ENCODE data around the gene DLGAP1.

DLGAP1 gene

GRCh38 chr18:3529077-3529476, 926.0 kb downstream of the DLGAP1 start:
- Histone ChIP-seq H3K9ac (ENCODE audit: low read depth, low read length, poor library complexity) (no peak overlapping the region), H3K36me3 (replicated peaks in 1 of 2; ENCODE audit: control insufficient read depth in 2 of 2, insufficient read depth in 2 of 2, low read length in 2 of 2) (no peaks in the 10 kb centered on the region), H2BK5ac (ENCODE audit: low read length) (no peak overlapping the region), H3K4me3 (ENCODE audit: low read length in 2 of 2) (no peak overlapping the region), H2BK120ac (ENCODE audit: low read depth, low read length) (no peak overlapping the region), H3K9me3 (replicated peaks in 1 of 2; ENCODE audit: control insufficient read depth in 2 of 2, insufficient read depth in 1 of 2, low read depth in 1 of 2, low read length in 2 of 2) (peaks cover 0 to 4% of the 10 kb centered on the region in 2 donors), H3K4me1 (ENCODE audit: control insufficient read depth in 2 of 2, insufficient read depth in 1 of 2, low read depth in 1 of 2, low read length in 2 of 2) (peaks cover 15 to 19% of the 10 kb centered on the region in 2 donors), H2BK12ac (ENCODE audit: low read length) (no peak overlapping the region), H3K14ac (ENCODE audit: low read length) (no peak overlapping the region), H3K4ac (ENCODE audit: low read length) (no peak overlapping the region), H3K27ac (replicated peaks; ENCODE audit: low read length) (no peak overlapping the region), H3K27me3 (ENCODE audit: control insufficient read depth in 3 of 3, insufficient read depth in 3 of 3, low read depth in 1 of 3, low read length in 3 of 3) (no peaks in the 10 kb centered on the region), H4K8ac (ENCODE audit: low read depth, low read length) (no peak overlapping the region), H4K91ac (ENCODE audit: low read depth, low read length, poor library complexity) (no peak overlapping the region), H3K79me1 (ENCODE audit: low read depth, low read length) (peaks cover 1% of the 10 kb centered on the region), H2BK15ac (ENCODE audit: low read length) (no peak overlapping the region), H2AK5ac (ENCODE audit: low read depth, low read length) (no peak overlapping the region), H3K23ac (ENCODE audit: low read depth, low read length, poor library complexity) (no peak overlapping the region), H2AFZ (ENCODE audit: low read length) (no peak overlapping the region), H3K18ac (ENCODE audit: low read length) (no peak overlapping the region), H3K4me2 (ENCODE audit: insufficient read depth, low read length, poor library complexity, severe bottlenecking) (no peak overlapping the region)
- no peak for DNase-seq (ENCODE audit: low spot score)
- whole genome bisulfite sequencing, 2 donors (ENCODE audit: extremely low coverage in 2 of 2, insufficient read length in 2 of 2, insufficient replicate concordance in 1 of 2), result no CpG with 5 or more reads among the region's 3 CpGs

GRCh38 chr18:3528231-3528630, 926.9 kb downstream of the DLGAP1 start:
- Histone ChIP-seq H3K9ac (ENCODE audit: low read depth, low read length, poor library complexity) (no peak overlapping the region), H2BK12ac (ENCODE audit: low read length) (no peak overlapping the region), H3K4ac (ENCODE audit: low read length) (no peak overlapping the region), H3K23ac (ENCODE audit: low read depth, low read length, poor library complexity) (no peak overlapping the region), H3K4me2 (ENCODE audit: insufficient read depth, low read length, poor library complexity, severe bottlenecking) (no peak overlapping the region), H2BK15ac (ENCODE audit: low read length) (no peak overlapping the region), H4K8ac (ENCODE audit: low read depth, low read length) (no peak overlapping the region), H2BK5ac (ENCODE audit: low read length) (no peak overlapping the region), H2BK120ac (ENCODE audit: low read depth, low read length) (no peak overlapping the region), H3K27me3 (ENCODE audit: control insufficient read depth in 3 of 3, insufficient read depth in 3 of 3, low read depth in 1 of 3, low read length in 3 of 3) (no peaks in the 10 kb centered on the region), H3K18ac (ENCODE audit: low read length) (no peak overlapping the region), H2AK5ac (ENCODE audit: low read depth, low read length) (no peak overlapping the region), H3K79me1 (ENCODE audit: low read depth, low read length) (peaks cover 1% of the 10 kb centered on the region), H3K4me1 (ENCODE audit: control insufficient read depth in 2 of 2, insufficient read depth in 1 of 2, low read depth in 1 of 2, low read length in 2 of 2) (peaks cover 15 to 19% of the 10 kb centered on the region in 2 donors), H3K27ac (replicated peaks; ENCODE audit: low read length) (no peak overlapping the region), H2AFZ (ENCODE audit: low read length) (no peak overlapping the region), H4K91ac (ENCODE audit: low read depth, low read length, poor library complexity) (no peak overlapping the region), H3K14ac (ENCODE audit: low read length) (no peak overlapping the region), H3K36me3 (replicated peaks in 1 of 2; ENCODE audit: control insufficient read depth in 2 of 2, insufficient read depth in 2 of 2, low read length in 2 of 2) (no peaks in the 10 kb centered on the region), H3K4me3 (ENCODE audit: low read length in 2 of 2) (no peak overlapping the region), H3K9me3 (replicated peaks in 1 of 2; ENCODE audit: control insufficient read depth in 2 of 2, insufficient read depth in 1 of 2, low read depth in 1 of 2, low read length in 2 of 2) (peaks cover 0 to 7% of the 10 kb centered on the region in 2 donors)
- DNase-seq (ENCODE audit: low spot score), result no peak
- WGBS, 2 donors (ENCODE audit: extremely low coverage in 2 of 2, insufficient read length in 2 of 2, insufficient replicate concordance in 1 of 2), result no CpG with 5 or more reads among the region's 4 CpGs

GRCh38 chr18:3526421-3527354, 928.4 kb downstream of the DLGAP1 start:
- H3K23ac ChIP-seq (ENCODE audit: low read depth, low read length, poor library complexity), result no peak overlapping the region
- no peak overlapping the region for H2BK12ac ChIP-seq (ENCODE audit: low read length)
- no peak overlapping the region for H2AK5ac ChIP-seq (ENCODE audit: low read depth, low read length)
- H3K27me3 ChIP-seq (ENCODE audit: control insufficient read depth in 3 of 3, insufficient read depth in 3 of 3, low read depth in 1 of 3, low read length in 3 of 3), result no peaks in the 10 kb centered on the region
- H4K8ac ChIP-seq (ENCODE audit: low read depth, low read length), result no peak overlapping the region
- no peak overlapping the region for H2BK5ac ChIP-seq (ENCODE audit: low read length)
- H3K79me1 ChIP-seq (ENCODE audit: low read depth, low read length), result peaks cover 1% of the 10 kb centered on the region
- WGBS, 2 donors (ENCODE audit: extremely low coverage in 2 of 2, insufficient read length in 2 of 2, insufficient replicate concordance in 1 of 2), result no CpG with 5 or more reads among the region's 13 CpGs
- no peak overlapping the region for H3K4me3 ChIP-seq (ENCODE audit: low read length in 2 of 2)
- peak; percentile 44 for DNase-seq (ENCODE audit: low spot score)
- no peak overlapping the region for H3K4me2 ChIP-seq (ENCODE audit: insufficient read depth, low read length, poor library complexity, severe bottlenecking)
- no peak overlapping the region for H3K14ac ChIP-seq (ENCODE audit: low read length)
- peaks cover 15 to 19% of the 10 kb centered on the region in 2 donors for H3K4me1 ChIP-seq (ENCODE audit: control insufficient read depth in 2 of 2, insufficient read depth in 1 of 2, low read depth in 1 of 2, low read length in 2 of 2)
- H3K18ac ChIP-seq (ENCODE audit: low read length), result peak overlapping the region; percentile 21
- H3K27ac ChIP-seq (replicated peaks; ENCODE audit: low read length), result peak overlapping the region; percentile 16
- peak overlapping the region; percentile 52 for H2AFZ ChIP-seq (ENCODE audit: low read length)
- H3K36me3 ChIP-seq (replicated peaks in 1 of 2; ENCODE audit: control insufficient read depth in 2 of 2, insufficient read depth in 2 of 2, low read length in 2 of 2), result no peaks in the 10 kb centered on the region
- no peak overlapping the region for H2BK15ac ChIP-seq (ENCODE audit: low read length)
- peak overlapping the region; percentile 81 for H3K9ac ChIP-seq (ENCODE audit: low read depth, low read length, poor library complexity)
- H3K9me3 ChIP-seq (replicated peaks in 1 of 2; ENCODE audit: control insufficient read depth in 2 of 2, insufficient read depth in 1 of 2, low read depth in 1 of 2, low read length in 2 of 2), result peaks cover 0 to 7% of the 10 kb centered on the region in 2 donors
- no peak overlapping the region for H2BK120ac ChIP-seq (ENCODE audit: low read depth, low read length)
- no peak overlapping the region for H3K4ac ChIP-seq (ENCODE audit: low read length)
- H4K91ac ChIP-seq (ENCODE audit: low read depth, low read length, poor library complexity), result no peak overlapping the region

GRCh38 chr18:3525870-3526420, 929.2 kb downstream of the DLGAP1 start:
- Histone ChIP-seq H3K79me1 (ENCODE audit: low read depth, low read length) (peaks cover 1% of the 10 kb centered on the region), H3K4me1 (ENCODE audit: control insufficient read depth in 2 of 2, insufficient read depth in 1 of 2, low read depth in 1 of 2, low read length in 2 of 2) (peaks cover 15 to 22% of the 10 kb centered on the region in 2 donors), H3K9ac (ENCODE audit: low read depth, low read length, poor library complexity) (peak overlapping the region; percentile 81), H2BK12ac (ENCODE audit: low read length) (no peak overlapping the region), H3K4me2 (ENCODE audit: insufficient read depth, low read length, poor library complexity, severe bottlenecking) (no peak overlapping the region), H2AFZ (ENCODE audit: low read length) (peak overlapping the region; percentile 52), H3K18ac (ENCODE audit: low read length) (peak overlapping the region; percentile 24), H3K14ac (ENCODE audit: low read length) (no peak overlapping the region), H3K9me3 (replicated peaks in 1 of 2; ENCODE audit: control insufficient read depth in 2 of 2, insufficient read depth in 1 of 2, low read depth in 1 of 2, low read length in 2 of 2) (peaks cover 0 to 7% of the 10 kb centered on the region in 2 donors), H4K91ac (ENCODE audit: low read depth, low read length, poor library complexity) (no peak overlapping the region), H3K4me3 (ENCODE audit: low read length in 2 of 2) (no peak overlapping the region), H3K23ac (ENCODE audit: low read depth, low read length, poor library complexity) (no peak overlapping the region), H3K4ac (ENCODE audit: low read length) (no peak overlapping the region), H4K8ac (ENCODE audit: low read depth, low read length) (no peak overlapping the region), H2BK15ac (ENCODE audit: low read length) (no peak overlapping the region), H3K36me3 (replicated peaks in 1 of 2; ENCODE audit: control insufficient read depth in 2 of 2, insufficient read depth in 2 of 2, low read length in 2 of 2) (no peaks in the 10 kb centered on the region), H3K27ac (replicated peaks; ENCODE audit: low read length) (peak overlapping the region; percentile 16), H2AK5ac (ENCODE audit: low read depth, low read length) (no peak overlapping the region), H2BK120ac (ENCODE audit: low read depth, low read length) (no peak overlapping the region), H2BK5ac (ENCODE audit: low read length) (no peak overlapping the region), H3K27me3 (ENCODE audit: control insufficient read depth in 3 of 3, insufficient read depth in 3 of 3, low read depth in 1 of 3, low read length in 3 of 3) (no peaks in the 10 kb centered on the region)
- DNase-seq (ENCODE audit: low spot score), result no peak
- WGBS, 2 donors (ENCODE audit: extremely low coverage in 2 of 2, insufficient read length in 2 of 2, insufficient replicate concordance in 1 of 2), result no CpG with 5 or more reads among the region's 10 CpGs

All from neuronal stem cell (in vitro differentiated cells).